ENCODE results near the gene ST7.

The ST7 gene

DNA sequence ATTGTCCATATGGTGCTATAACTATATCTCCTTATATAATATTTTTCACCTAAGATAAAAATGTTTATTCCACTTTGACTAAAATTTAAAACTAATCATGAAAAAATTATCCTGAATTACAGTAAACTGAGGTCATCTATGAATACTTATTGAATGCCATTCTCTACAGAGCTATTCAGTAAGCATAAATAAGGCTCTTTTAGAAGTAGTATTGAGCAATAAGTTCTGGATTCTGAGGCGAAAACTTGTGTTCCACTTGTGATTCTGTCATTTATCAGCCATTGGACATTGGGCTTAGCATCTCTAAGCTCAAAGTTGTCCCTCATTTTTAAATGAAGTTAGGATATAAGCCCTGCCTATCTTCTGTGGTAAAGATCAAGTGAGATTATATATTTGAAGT lies 238.8 kb downstream of the ST7 start:
- no peak for DNase-seq (ENCODE audit: low read depth)

DNA sequence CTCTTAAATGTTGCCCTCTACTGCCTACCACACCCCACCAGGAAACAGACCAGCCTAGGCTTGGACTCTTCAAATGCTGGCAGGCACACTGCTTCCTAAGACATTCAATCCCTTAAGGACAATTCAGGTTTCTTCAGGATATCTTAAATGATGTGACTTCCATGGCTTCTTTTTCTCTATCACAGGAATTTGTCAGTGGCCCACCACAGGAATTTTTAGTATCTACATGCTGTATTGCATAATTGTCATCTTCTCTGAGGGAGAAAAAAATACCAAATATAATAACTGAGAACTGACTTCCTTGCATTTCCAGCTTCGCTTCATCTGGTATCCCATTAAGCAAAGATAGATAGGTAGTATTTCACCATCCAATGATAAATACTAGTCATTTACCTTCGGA lies 240.3 kb downstream of the ST7 start:
- no peak for DNase-seq (ENCODE audit: low read depth)

DNA sequence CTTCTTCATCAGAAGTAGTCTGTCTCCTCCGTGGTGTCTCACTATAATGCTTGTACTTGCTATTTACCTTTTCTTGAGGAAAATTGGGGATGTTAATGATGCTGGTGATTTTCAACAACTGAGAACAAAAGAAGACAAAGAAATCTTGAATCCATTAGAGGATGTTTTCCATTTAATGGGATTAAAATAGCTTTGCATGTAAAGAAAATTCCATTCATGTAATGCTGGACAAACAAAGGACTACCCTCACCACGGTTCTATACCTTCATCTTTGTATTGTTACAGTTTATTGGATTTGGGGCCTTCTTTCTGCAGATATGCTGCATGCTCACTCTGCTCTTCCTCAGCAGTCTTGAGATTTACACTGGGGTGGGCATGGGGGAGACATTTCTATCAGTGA lies 241.1 kb downstream of the ST7 start:
- DNase-seq (ENCODE audit: low read depth): no peak

DNA sequence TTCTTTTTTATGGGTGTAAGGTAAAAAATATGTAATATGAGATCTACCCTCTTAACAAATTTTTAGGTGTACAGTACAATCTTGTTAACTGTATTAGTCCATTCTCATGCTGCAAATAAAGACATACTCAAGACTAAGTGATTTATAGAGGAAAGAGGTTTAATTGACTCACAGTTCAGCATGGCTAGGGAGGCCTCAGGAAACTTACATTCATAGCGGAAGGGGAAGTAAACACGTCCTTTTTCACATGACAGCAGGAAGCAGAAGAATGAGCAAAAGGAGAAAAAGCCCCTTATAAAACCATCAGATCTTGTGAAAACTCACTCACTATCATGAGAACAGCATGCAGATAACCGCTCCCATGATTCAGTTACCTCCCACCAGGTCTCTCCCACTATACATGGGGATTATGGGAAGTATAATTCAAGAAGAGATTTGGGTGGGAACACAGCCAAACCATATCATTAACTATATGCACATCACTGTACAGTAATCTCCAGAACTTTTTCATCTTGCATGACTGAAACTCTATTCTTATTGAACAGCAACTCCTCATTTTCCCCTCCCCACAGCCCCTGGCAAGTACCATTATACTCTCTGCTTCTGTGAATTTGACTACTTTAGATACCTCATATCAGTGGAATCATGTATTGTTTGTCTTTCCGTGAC lies 242.2 kb downstream of the ST7 start:
- no peak for DNase-seq (ENCODE audit: low read depth)

DNA sequence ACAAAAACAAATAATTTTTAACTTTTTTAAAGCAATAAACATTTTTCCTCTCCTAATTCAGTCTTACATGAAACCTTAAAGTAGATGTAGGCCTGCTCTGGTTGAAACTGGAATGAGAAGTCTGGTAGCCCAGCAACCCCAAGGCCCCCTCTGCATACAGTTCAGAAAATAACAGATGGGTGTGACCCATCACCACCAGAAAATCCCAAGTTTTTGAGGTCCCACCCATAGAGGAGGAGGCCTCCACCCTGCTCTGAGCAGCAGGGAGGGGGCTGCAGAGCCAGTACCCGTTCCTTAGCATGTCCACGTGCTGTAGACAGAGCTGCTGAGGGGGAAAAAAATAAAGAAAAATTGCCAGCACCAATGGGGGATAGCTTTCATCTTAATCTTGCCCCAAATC lies 246.8 kb downstream of the ST7 start:
- DNase-seq (ENCODE audit: low read depth): no peak

DNA sequence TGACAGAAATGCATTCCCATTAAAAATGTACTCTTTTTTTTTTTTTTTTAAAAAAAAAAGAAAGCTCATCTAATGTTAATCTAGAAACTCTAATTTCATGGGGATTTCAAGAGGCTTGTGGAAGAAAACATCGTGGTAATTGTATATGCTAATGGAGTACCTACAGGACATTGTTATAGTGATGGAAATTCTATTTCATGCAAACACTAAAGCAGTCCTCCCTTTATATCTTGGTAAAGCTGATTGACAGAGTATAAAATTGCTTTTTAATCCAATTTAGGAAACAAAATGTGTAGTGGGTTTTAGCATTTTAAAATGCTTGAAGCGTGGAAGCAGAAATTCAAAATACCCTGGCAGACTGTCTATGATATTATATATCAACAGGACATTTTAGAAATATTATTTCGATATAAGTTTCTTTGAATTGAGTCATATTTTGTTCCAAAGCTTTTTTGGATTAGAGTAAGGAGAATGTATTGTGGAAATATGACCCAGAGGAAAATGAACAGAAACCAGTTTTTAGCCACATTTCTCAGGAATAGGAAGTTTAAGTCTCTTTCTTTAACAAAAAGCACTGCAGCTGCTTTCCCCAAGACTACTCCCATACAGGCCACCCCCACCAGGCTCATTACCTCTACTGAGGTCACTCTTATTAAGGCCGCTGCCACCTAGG lies 247.6 kb downstream of the ST7 start:
- DNase-seq (ENCODE audit: low read depth): no peak

DNA sequence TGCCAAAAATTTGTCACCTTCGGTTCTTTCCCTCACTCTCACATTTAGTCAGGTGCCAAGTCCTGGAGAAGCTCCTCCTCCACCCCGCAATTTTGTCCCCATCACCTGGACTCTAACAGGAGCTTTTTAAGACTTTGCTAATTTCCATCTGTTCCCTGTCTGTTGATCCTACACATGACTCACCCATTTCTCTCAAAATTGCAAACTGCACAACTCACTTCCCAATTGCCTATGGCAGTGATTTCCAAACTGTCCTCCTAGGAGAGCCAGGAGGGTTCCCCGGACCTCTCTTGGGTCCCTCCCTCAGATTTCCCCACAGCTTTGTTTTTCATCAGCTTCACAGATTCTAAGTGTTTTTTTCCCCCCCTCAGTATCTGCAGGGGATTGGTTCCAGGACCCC lies 249.2 kb downstream of the ST7 start:
- DNase-seq (ENCODE audit: low read depth): no peak

DNA sequence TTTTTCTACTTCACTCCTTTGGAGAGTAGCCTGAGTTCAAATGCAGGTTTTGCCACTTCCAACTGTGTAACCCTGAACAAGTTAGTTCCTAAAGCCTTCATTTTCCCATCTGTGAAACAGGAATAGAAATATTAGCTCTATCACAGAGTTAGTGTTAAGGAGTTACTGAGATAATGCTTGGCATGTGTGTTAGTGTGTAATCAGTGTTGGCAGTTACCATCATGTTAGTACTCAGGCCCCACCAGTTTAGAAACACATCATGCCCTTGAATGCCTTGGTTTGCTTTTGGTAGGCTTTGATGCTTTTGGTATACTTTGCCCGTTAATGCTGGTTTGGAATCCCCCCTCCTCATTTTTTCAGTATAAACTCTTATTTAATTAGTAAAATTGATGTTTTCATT lies 249.9 kb downstream of the ST7 start:
- DNase-seq (ENCODE audit: low read depth): no peak

DNA sequence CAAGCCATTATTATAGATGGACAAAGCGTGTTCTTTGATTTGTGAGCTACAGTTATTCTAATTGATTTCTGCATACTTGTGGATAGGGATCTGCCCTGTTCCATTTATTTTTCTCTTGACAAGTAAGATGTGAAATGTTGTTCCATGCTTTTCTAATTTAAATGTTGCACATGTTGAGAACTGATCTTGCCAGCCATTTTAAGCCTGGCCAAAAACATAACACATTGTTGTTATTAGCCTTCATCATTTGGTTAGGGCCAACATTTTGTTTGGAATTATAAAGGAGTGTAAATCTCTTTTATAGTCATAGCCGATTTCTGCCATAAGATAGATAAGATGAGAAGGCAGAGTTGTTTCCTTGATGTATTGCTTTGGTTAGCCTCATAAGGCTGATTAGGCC lies 252.6 kb downstream of the ST7 start:
- no peak for DNase-seq (ENCODE audit: low read depth)

DNA sequence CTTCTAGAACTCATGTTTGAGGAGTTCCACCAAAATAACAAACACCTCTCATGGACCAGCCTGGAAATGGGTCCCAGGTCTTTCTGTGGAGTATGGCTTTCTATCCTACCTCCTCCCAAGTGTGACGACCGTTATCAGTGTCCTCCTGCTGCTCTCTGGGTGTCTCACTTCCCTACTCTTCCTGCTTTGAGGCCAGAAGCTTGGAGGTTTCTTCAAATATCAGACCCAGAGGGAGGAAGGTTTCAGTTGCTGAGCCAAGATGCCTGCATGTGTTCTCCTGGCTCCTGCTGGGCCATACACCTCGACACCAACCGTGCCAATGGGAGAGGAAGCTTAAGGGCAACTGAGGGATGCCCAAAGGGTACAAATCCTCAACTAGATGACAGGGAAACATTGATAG lies 255.0 kb downstream of the ST7 start:
- DNase-seq (ENCODE audit: low read depth): no peak

DNA sequence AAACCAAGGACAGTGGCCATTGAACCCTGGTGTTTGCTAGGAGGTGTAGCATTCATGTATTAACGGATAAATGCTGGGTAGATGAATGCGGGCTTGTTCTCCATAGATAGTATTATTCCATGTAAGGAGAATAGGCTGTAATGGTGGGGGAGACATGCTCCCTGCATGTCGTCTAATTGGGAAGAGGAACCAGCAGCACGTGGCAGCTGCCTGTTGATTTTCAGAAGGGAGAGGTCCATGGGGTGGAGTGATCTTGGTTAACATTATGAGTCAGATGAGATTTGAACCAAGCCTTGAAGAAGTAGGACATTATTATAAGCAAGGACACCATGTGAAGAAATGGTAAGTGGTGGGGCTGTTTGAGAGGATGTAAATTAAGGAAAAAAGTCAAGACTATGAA lies 257.1 kb downstream of the ST7 start:
- DNase-seq (ENCODE audit: low read depth): no peak

DNA sequence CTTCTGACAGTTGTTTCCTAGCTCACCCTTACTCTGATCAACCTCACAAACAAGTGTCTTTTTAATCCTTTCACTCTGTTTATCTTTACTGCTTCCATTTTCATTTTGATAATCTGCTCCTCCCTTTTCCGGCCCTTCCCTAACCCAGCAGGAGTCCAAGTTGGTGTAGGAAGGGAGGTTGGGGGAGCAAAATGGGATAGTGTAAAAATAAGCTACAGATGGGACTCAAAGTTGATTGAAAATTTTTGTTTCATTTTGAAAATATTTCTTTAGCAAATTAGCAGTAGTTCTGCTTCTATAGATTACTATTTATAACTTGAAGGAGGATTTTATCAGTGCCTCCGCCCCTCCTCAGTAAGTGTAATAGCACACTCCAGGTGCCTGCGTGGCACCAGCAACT lies 257.6 kb downstream of the ST7 start:
- DNase-seq (ENCODE audit: low read depth): no peak

DNA sequence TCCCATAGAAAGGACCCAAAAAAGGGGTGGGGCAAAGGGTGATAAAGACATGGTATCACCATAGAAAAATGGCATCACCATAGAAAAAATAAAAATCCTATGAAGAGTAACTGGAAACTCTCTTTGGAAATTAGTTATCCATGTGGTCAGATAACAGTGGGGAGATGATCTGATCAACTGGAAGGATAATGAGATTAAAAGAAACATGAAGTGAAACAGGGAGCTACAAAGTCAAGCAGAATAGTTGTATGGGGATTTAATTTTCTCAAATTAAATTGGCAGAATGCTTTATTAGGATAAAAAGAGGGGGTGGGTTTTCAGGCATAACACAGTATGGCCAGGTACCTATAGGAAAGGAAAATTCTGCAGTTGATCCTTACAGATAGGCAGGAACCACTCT lies 258.3 kb downstream of the ST7 start:
- no peak for DNase-seq (ENCODE audit: low read depth)

DNA sequence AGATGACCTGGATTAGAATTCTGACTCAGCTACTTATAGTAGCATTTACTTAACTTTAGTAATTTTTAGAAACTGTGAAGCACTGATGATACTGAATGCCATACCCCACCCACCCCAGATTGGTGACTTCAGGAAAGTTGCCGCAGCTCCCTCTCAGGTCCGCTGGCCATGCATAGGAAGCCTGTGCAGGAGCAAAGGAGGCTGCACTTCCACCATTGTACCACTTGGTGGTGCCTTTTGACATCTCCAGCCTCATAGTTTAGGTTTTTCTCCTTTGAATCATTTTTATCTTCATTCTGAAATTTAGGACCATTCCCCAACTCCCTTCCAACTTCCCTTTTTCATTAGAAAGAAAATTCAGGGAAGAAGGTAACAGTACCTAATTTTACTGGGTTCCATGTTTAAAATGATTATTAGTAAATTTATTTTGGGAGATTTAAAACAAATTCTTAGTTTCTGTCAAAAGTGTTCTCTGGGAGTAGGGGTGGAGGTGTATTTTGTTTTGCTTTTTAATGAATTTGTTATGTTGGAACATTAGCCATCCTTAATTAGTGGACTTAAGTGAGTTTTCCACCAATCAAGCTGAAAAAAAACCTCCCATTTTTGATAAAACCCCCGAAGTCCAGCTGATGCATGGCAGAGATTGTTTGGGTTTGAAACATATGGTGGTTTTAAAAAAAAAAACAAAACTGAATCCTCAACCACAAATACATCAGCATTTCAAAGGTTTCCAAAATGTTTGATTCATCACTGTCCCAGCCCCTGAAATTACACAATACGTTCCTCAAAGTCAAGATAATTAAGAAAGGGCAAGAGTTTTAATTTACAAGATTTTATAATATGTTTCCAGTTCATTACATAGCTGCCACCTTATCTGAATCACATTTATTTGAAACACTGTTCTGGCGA lies 259.9 kb downstream of the ST7 start:
- peak; percentile 46 for DNase-seq (ENCODE audit: low read depth)

DNA sequence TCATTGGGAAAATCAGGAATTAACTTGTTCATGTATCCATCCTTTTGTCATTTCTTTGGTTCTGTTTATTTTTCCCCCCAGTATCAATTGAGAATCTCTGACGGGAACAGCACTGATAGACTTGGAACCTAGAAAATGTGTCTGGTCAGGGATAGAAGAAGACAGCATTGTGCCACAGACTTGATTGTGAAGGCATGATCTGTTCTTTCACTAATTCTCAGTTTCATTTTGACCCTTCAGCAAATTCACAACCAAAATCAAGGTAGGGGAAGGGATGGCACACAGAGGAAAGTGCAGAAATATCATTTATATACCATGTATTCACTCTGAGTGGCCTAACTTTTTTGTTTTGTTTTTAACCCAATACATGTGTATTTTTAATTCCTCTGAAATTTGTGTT lies 262.7 kb downstream of the ST7 start:
- no peak for DNase-seq (ENCODE audit: low read depth)

DNA sequence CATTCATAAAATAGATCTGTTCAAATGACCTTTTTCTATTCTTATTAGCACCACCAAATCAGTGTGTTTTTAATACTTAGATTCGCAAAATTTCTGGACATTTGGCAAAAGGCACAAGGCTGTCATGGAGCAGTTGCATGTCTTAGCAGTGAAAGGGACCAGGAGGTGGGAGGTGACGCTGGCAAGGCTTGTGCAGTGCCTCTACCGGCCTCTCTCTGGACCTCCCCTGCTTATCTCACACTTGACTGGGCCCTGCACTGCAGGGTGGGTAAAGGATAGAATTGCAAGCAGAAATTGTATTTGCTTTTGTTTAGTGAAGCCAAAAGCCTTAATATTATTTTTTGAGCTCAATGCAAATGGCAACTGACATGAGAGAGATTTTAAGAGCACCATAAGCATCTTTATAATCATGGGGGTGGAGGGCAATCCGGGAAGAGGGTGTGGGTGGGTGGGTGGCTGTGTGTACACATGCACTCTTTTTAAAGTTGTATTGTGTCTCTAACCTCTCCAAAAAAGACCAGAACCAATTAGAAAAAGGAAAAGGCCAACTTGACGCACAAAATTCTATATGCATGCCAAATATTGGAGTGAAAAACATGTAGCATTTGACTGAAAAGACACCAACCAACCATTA lies 263.3 kb downstream of the ST7 start:
- no peak for DNase-seq (ENCODE audit: low read depth)

DNA sequence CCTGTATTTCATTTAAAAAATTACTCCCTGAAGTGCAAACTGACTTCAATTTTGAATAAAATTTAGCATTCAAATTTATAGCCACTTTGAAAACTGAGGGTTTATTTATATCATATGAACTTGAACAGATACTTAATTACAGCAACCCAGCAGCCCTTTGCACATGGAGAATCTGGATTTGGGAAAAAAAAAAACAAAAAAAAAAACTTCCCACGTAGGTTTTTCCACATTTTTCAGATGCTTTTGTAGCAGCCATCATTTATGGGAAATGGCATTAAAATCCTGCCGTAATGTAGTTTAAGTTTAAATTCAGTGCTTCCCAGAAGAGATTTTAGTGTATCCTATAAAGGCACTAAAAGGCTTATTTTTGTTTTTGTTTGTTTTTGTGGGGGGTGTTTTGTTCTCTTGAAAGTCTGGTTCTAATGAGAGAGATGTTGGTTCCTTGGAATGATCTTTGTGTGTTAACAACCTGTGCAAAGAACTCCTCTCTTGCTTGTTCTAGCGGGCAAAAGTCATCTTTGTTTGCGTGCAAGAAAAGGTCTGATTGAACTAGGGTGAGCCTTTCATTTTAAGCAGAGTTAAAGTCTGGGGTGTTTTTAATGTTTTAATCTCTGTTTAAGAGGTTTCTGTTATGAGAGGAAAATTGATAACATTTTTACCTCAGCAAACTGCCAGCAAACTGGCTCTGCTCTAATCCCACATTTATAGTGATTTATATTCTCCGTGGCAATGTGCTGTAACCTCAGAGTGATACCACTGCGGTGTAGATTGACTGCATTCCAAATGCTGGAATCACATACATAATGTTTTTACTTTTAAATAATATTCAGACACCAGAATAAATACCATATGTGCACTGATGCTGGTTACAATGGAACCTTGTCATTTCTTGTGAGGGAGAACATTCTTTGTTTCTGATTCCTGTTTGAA lies 264.1 kb downstream of the ST7 start:
- peak; percentile 73 for DNase-seq (ENCODE audit: low read depth)

DNA sequence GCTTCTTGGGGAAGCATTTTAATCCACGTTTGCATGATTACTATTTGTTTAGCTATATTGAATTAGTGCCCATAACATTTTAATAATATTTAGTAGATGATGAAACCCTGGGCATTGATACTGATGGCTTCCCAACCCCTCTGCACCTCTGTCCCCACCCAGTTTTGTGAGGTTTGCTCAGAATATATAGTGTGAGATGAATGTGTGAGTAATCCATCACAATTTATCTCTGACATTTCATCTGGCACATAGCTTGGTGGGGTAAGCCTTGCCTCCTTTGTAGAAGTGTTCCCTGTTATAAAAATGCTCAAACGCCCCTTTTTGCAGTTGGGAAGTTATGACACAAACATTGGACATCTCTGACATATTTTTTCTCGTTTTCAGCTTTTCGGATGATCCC lies 265.4 kb downstream of the ST7 start:
- no peak for DNase-seq (ENCODE audit: low read depth)

DNA sequence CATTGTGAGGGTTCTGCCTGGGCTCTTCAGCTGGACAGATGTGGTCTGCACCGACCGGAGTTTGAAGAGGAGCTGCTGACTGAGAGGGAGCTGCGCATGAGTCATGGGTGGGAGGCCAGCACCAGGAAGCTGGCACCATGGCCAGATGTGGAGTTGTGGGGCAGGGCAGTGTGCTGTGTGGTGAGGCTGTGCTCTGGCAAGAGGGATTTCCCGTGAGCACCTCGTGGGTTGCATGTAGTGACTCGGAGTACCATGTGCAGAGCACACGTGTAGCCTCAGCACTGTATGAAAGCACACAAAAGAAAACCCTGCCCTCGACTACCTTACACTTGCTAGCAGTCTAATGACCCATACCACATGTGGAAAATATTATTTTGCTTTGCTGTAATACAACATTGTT lies 266.2 kb downstream of the ST7 start:
- no peak for DNase-seq (ENCODE audit: low read depth)

DNA sequence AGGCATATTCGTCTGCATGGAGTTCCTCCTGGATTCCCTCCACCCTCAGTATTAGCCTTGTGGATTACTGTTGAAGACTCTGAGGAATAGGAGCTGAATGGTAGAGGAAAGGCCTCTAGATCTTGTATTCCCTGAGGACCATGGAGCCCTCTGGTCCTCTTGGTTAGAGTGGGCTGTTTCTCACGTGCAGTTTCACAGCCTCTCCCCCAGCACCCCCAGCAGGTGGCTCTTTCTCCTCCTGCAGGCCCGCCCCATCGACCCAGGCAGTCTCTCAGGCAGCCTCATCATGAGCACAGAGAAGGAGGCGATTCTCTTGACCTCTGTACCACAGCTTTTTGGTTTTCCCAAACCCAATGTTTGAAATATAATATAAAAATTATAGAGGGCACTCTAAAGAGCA lies 267.5 kb downstream of the ST7 start:
- DNase-seq (ENCODE audit: low read depth): no peak

DNA sequence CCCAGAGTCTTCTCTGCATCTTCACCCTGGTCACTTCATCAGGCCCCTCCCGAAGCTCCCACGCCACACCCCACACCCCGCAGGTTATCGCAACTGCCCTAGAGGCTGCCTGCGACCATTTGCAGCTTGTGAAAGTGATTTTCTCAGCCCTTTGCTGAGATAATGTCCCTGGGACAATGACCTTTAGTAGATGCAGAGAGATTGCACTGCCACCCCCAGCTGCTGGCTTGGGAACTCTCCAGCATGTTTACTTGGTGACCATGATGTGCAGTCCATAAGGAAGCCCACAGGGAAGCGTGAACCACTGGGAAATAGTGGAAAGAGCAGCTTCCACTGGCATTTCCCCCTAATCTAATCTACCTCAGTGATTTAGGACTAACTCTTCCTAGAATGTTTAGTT lies 272.2 kb downstream of the ST7 start:
- DNase-seq (ENCODE audit: low read depth): no peak

DNA sequence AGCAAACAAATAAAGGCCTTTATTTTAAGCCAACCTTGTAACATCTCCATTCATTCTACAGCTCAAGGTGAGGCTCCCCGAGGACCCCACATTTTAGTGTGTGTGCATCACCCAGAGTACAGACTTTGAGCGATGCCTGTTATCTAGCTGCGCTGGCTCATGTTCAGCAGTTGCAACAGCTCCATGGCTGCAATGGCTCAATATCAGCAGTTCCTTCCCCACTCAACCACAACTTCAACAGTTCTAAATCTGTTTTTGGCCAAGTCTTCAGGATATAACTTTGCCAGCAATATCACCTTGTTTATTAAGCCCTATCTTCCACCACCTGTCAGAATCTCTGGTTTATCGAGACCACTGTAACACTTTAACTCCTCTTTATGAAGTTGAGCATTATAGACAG lies 273.8 kb downstream of the ST7 start:
- no peak for DNase-seq (ENCODE audit: low read depth)

Measured in GM04504 (cell line).